Retinal pigment epithelial cell (primary cell): ENCODE results near the gene ZNF570.

Experiments
- DNase-seq: peaks from one replicate; pipeline ENCODE4 v3.0.0-alpha.2; 2010; ENCODE audit warnings: low read depth
- H3K4me3 ChIP-seq: 2 replicates; pipeline ENCODE4 v1.5.1; 2011; ENCODE audit warnings: mild to moderate bottlenecking, low read length, control low read depth, moderate library complexity
- TF ChIP-seq, protein P1 (sequence below): conservative IDR thresholded peaks from 2 replicates; pipeline ENCODE4 v1.5.1; 2011; ENCODE audit warnings: low read depth, low read length, control low read depth, inconsistent platforms

ZNF570 gene

DNA sequence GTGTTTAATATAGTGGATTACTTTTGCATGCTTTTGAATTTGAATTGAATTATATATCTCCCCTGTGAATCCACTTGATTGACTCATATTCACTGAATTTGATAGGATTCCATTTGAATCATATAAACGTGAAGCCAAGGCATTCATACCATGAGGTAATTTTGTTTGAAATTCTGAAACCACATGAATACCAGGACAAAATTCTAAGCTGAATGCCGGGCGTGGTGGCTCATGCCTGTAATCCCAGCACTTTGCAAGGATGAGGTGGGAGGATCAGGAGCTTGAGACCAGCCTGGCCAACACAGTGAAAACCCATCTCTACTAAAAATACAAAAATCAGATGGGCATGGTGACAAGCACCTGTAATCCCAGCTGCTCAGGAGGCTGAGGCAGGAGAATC, 42.0 kb downstream of the ZNF570 start:
- no peak for DNase-seq
- TF ChIP-seq, protein P1, sequence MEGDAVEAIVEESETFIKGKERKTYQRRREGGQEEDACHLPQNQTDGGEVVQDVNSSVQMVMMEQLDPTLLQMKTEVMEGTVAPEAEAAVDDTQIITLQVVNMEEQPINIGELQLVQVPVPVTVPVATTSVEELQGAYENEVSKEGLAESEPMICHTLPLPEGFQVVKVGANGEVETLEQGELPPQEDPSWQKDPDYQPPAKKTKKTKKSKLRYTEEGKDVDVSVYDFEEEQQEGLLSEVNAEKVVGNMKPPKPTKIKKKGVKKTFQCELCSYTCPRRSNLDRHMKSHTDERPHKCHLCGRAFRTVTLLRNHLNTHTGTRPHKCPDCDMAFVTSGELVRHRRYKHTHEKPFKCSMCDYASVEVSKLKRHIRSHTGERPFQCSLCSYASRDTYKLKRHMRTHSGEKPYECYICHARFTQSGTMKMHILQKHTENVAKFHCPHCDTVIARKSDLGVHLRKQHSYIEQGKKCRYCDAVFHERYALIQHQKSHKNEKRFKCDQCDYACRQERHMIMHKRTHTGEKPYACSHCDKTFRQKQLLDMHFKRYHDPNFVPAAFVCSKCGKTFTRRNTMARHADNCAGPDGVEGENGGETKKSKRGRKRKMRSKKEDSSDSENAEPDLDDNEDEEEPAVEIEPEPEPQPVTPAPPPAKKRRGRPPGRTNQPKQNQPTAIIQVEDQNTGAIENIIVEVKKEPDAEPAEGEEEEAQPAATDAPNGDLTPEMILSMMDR, result no peak
- no peak overlapping the region for H3K4me3 ChIP-seq

DNA sequence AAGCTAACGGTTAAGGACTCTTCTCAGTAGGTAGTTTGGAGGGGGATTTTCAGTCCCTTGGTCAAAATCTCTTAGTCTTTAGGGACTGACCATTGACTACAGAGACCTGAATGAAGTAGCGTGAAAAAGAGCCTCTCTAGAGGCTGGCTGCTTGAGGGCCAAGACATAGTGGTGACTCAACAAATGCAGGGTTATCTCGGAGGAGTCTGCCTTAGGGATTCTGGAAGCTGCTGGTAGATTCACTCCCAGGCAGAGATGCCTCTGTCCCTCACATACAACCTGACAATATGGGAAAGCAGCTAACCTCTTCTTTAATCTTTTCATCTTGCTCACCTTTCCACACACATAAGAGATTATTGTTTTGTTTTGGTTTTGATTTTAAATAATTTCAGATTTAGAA, 42.7 kb downstream of the ZNF570 start:
- no peak overlapping the region for H3K4me3 ChIP-seq
- TF ChIP-seq, protein P1, result no peak
- DNase-seq, result no peak

DNA sequence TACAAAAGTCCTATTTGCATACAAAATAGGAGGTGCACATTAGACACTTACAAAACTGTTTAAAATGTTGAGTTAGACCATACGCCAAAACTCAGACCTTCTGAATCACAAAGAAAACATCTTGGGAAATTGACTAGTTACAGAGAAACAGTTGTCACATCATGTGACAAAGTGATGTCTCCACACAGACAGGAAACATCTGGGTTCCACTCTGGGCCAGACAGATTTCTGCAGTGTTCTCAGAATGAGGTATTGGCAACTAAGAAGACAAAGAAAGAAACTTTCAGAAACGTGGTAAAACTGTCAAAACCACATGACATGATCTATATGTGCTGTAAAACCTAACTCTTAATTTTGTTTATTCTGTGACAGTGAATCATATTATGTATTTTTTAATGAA, 44.2 kb downstream of the ZNF570 start:
- TF ChIP-seq, protein P1, result no peak
- no peak overlapping the region for H3K4me3 ChIP-seq
- DNase-seq, result no peak

DNA sequence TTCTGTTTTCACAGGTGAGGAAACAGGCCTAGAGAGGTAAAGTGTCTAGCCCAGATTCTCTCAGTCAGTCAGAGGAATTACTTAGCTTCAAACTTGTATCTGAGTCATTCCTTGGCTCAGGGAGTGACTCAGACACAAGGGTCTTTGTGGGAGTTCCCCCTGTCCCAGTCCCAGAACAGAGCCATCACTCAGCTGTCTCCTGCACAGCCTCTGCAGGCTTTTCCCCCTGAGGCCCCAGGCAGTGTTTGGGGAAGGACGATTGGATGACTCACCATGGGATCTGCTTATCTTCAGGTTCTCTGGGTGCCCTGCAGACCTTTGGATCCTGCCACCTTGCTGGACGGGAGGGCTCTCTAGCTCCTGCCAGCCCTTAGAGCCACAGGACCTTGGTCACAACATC, 50.7 kb downstream of the ZNF570 start:
- no peak overlapping the region for H3K4me3 ChIP-seq
- TF ChIP-seq, protein P1, result no peak
- DNase-seq, result peak; percentile 2

DNA sequence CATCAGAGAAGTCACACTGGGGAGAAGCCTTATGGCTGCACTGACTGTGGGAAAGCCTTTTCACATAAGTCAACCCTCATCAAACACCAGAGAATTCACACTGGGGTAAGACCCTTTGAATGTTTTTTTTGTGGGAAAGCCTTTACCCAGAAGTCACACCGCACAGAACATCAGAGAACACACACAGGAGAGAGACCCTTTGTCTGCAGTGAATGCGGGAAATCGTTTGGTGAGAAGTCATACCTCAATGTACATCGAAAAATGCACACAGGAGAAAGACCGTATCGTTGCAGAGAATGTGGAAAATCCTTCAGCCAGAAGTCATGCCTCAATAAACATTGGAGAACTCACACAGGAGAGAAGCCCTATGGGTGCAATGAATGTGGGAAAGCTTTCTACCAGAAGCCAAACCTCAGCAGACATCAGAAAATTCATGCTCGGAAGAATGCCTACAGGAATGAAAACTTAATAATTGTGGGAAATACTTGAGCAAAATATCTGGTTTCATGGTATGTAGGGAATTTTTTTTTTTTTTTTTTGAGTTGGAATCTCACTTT, 68.3 kb downstream of the ZNF570 start:
- no peak for DNase-seq
- H3K4me3 ChIP-seq, result no peak overlapping the region
- TF ChIP-seq, protein P1, result no peak
